Activated CD4-positive, alpha-beta memory T cell treated with anti-CD3 and anti-CD28 coated beads, Interleukin-2, amount 10 ng/mL, durations not matched to agents 7 days and 5 days (primary cell): Measurements from ENCODE around the gene TMEM129. TPM values are rescaled to one million over a fixed set of nuclear protein-coding genes. Genes with fewer than 3 reads are reported as not detected.
"Not testable (repeated sequence)": the region's sequence is repeated elsewhere in the genome, so short reads cannot be mapped to it uniquely, and the experiment has no call there.

Source experiments
- CTCF ChIA-PET: fragments of 350-600 bp; sonication (Branson Sonifier 250); formaldehyde crosslinking; loops from one replicate; lab custom pipeline; 2021; ENCODE audit warnings: antibody characterized with exemption, inconsistent platforms; lab: Charles Lee
- POLR2A ChIA-PET: fragments of 350-600 bp; sonication (Branson Sonifier 250); formaldehyde crosslinking; loops from one replicate; lab custom pipeline; 2021; ENCODE audit warnings: antibody characterized with exemption; lab: Charles Lee
- DNase-seq: peaks from one replicate; pipeline ENCODE4 v3.0.0-alpha.2; 2020
- H3K27ac Mint-ChIP-seq: one replicate; pipeline ENCODE4 v1.8.0; 2021; ENCODE audit warnings: mild to moderate bottlenecking, mixed read lengths
- H3K27me3 Mint-ChIP-seq: one replicate; pipeline ENCODE4 v1.8.0; 2021; ENCODE audit warnings: mixed read lengths
- H3K36me3 Mint-ChIP-seq: one replicate; pipeline ENCODE4 v1.8.0; 2021; ENCODE audit warnings: low read depth, mixed read lengths
- H3K4me1 Mint-ChIP-seq: one replicate; pipeline ENCODE4 v1.8.0; 2021; ENCODE audit warnings: mixed read lengths
- H3K4me3 Mint-ChIP-seq: one replicate; pipeline ENCODE4 v1.8.0; 2021; ENCODE audit warnings: mild to moderate bottlenecking, mixed read lengths
- H3K9me3 Mint-ChIP-seq: one replicate; pipeline ENCODE4 v1.8.0; 2021; ENCODE audit warnings: mixed read lengths
- total RNA-seq, 2 experiments: library from RNA; stranded (reverse); gene quantifications; one replicate each; pipeline ENCODE4 v1.2.3, GENCODE V29; 2021

The TMEM129 gene
- total RNA-seq, 2 experiments from 2014 or later: 20.4 to 22.3 TPM

GRCh38 chr4:1676605-1677525, 44.3 kb downstream of the TMEM129 start:
- H3K9me3 Mint-ChIP-seq: no peaks in the 10 kb centered on the region
- H3K36me3 Mint-ChIP-seq: no peaks in the 10 kb centered on the region
- H3K4me3 Mint-ChIP-seq: no peak overlapping the region
- peaks cover 3% of the 10 kb centered on the region for H3K27me3 Mint-ChIP-seq
- no peaks in the 10 kb centered on the region for H3K4me1 Mint-ChIP-seq
- H3K27ac Mint-ChIP-seq: no peak overlapping the region
- ChIA-PET CTCF (no interaction called here), POLR2A (no interaction called here)
- DNase-seq: no peak

GRCh38 chr4:1675802-1676137, 45.4 kb downstream of the TMEM129 start:
- H3K27me3 Mint-ChIP-seq: peaks cover 3% of the 10 kb centered on the region
- ChIA-PET POLR2A (no interaction called here), CTCF (no interaction called here)
- no peaks in the 10 kb centered on the region for H3K9me3 Mint-ChIP-seq
- no peaks in the 10 kb centered on the region for H3K36me3 Mint-ChIP-seq
- DNase-seq: no peak
- no peak overlapping the region for H3K4me3 Mint-ChIP-seq
- no peak overlapping the region for H3K27ac Mint-ChIP-seq
- H3K4me1 Mint-ChIP-seq: no peaks in the 10 kb centered on the region

DNA sequence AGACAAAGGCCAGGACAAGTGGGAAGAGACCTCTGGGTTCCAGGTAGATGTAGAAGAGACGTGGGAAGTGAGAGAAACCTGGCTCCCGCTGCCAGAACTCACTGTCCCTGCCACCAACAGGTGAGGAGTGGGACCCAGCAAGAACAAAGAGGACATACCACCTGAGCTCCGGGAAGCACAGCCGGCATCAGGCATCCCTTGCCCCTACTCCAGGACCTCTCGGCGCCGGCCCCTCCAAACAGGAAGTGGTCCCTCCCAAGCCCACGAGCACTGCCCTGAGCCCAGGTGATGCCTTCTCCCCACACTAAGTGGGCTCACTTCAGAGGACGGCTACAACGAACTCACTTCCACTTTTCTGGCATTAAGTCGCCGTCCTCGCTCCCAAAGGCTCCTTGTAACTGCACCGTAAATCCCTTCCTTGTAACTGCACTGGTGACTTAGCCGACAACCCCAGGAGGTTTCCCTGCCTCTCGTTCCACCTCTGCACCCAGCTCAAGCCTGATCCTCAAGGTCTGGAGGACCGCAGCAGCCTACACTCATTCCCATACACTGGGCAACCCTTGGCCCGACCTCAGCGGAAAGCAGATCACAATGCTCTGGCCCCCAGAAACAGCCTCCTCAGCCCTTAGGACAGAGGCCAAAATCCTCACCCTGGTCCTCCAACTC, 45.9 kb downstream of the TMEM129 start:
- Mint-ChIP-seq H3K9me3 (no peaks in the 10 kb centered on the region), H3K4me1 (no peaks in the 10 kb centered on the region), H3K36me3 (no peaks in the 10 kb centered on the region), H3K27me3 (peaks cover 3% of the 10 kb centered on the region), H3K27ac (no peak overlapping the region), H3K4me3 (no peak overlapping the region)
- no peak for DNase-seq
- ChIA-PET CTCF (no interaction called here), POLR2A (no interaction called here)

DNA sequence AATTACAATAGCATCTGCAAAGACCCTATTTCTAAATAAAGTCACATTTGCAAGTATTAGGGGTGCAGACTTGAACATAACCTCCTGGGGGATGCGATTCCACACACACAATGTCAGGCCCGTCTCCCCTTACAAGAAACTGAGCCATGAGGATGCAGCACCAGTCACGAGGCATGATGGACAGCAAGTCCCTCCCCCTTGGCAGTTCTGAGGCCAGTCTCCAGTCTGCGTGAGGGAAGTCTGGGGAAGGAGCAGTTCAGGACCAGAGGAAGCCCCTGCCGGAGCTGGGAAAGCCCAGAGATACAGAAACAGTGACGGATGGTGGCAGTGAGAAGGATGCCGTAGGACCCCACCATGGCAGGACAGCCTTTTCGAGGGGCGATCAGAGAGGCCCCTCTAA, 46.4 kb downstream of the TMEM129 start:
- H3K4me1 Mint-ChIP-seq: no peaks in the 10 kb centered on the region
- peaks cover 3% of the 10 kb centered on the region for H3K27me3 Mint-ChIP-seq
- ChIA-PET POLR2A (no interaction called here), CTCF (no interaction called here)
- no peak overlapping the region for H3K27ac Mint-ChIP-seq
- DNase-seq: no peak
- H3K9me3 Mint-ChIP-seq: no peaks in the 10 kb centered on the region
- no peak overlapping the region for H3K4me3 Mint-ChIP-seq
- H3K36me3 Mint-ChIP-seq: no peaks in the 10 kb centered on the region

GRCh38 chr4:1673671-1674070, 47.5 kb downstream of the TMEM129 start:
- no peaks in the 10 kb centered on the region for H3K9me3 Mint-ChIP-seq
- no peaks in the 10 kb centered on the region for H3K36me3 Mint-ChIP-seq
- ChIA-PET POLR2A (no interaction called here), CTCF (interaction anchor here (1.2 kb wide), 1 partner anchor 20 kb away, joined by 3 read pairs; no protein-coding TSS in a partner anchor)
- DNase-seq: no peak
- H3K27me3 Mint-ChIP-seq: peaks cover 3% of the 10 kb centered on the region
- no peak overlapping the region for H3K27ac Mint-ChIP-seq
- no peak overlapping the region for H3K4me3 Mint-ChIP-seq
- H3K4me1 Mint-ChIP-seq: no peaks in the 10 kb centered on the region

GRCh38 chr4:1671011-1671410, 50.1 kb downstream of the TMEM129 start:
- H3K27me3 Mint-ChIP-seq, DNase-seq, H3K27ac Mint-ChIP-seq, H3K36me3 Mint-ChIP-seq, H3K4me1 Mint-ChIP-seq, H3K4me3 Mint-ChIP-seq, H3K9me3 Mint-ChIP-seq, POLR2A ChIA-PET, CTCF ChIA-PET: not testable (repeated sequence)

GRCh38 chr4:1670279-1670678, 50.8 kb downstream of the TMEM129 start:
- Mint-ChIP-seq H3K36me3 (no peaks in the 10 kb centered on the region), H3K9me3 (no peaks in the 10 kb centered on the region), H3K4me3 (no peak overlapping the region), H3K27me3 (peaks cover 3% of the 10 kb centered on the region), H3K4me1 (no peaks in the 10 kb centered on the region), H3K27ac (no peak overlapping the region)
- POLR2A ChIA-PET: no interaction called here
- CTCF ChIA-PET: no interaction called here
- DNase-seq: no peak

DNA sequence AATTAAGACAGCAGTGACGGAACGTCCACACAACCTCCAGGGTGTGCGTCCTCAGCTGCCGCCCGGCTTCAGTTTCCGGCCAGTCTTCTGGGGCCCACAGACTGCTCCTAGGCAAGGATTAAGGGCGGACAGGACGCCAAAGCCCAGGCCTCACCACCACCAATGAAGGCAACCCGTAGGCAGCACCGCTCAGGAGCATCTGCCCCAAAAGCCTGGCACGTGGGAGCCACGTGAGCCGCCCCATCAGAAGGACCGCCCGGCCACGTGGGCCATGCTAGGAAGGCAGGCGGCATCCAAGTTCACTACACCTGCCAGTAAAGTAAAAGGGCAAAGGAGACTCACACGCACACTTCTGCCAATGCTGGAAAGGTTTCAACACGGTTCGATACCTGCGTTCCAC, 51.3 kb downstream of the TMEM129 start:
- no peak for DNase-seq
- H3K9me3 Mint-ChIP-seq: no peaks in the 10 kb centered on the region
- peaks cover 2% of the 10 kb centered on the region for H3K27me3 Mint-ChIP-seq
- H3K36me3 Mint-ChIP-seq: no peaks in the 10 kb centered on the region
- CTCF ChIA-PET: no interaction called here
- no peaks in the 10 kb centered on the region for H3K4me1 Mint-ChIP-seq
- H3K27ac Mint-ChIP-seq: no peak overlapping the region
- POLR2A ChIA-PET: no interaction called here
- no peak overlapping the region for H3K4me3 Mint-ChIP-seq

GRCh38 chr4:1669270-1669669, 51.9 kb downstream of the TMEM129 start:
- Mint-ChIP-seq H3K4me1 (no peaks in the 10 kb centered on the region), H3K9me3 (no peaks in the 10 kb centered on the region), H3K4me3 (no peak overlapping the region), H3K36me3 (no peaks in the 10 kb centered on the region), H3K27me3 (no peaks in the 10 kb centered on the region), H3K27ac (no peak overlapping the region)
- DNase-seq: no peak
- ChIA-PET POLR2A (no interaction called here), CTCF (no interaction called here)

GRCh38 chr4:1668488-1668840, 52.7 kb downstream of the TMEM129 start:
- no peaks in the 10 kb centered on the region for H3K9me3 Mint-ChIP-seq
- no peaks in the 10 kb centered on the region for H3K36me3 Mint-ChIP-seq
- ChIA-PET CTCF (no interaction called here), POLR2A (no interaction called here)
- no peak overlapping the region for H3K27ac Mint-ChIP-seq
- no peak overlapping the region for H3K4me3 Mint-ChIP-seq
- no peaks in the 10 kb centered on the region for H3K4me1 Mint-ChIP-seq
- no peak for DNase-seq
- no peaks in the 10 kb centered on the region for H3K27me3 Mint-ChIP-seq

- H3K27ac Mint-ChIP-seq: no peak overlapping the region
- H3K9me3 Mint-ChIP-seq: no peaks in the 10 kb centered on the region
- no peaks in the 10 kb centered on the region for H3K36me3 Mint-ChIP-seq
- CTCF ChIA-PET: no interaction called here
- no peak for DNase-seq
- H3K4me3 Mint-ChIP-seq: no peak overlapping the region
- POLR2A ChIA-PET: no interaction called here
- H3K4me1 Mint-ChIP-seq: no peaks in the 10 kb centered on the region
- no peaks in the 10 kb centered on the region for H3K27me3 Mint-ChIP-seq
These were observed 53.9 kb downstream of the TMEM129 start for GRCh38 chr4:1667273-1667672.

DNA sequence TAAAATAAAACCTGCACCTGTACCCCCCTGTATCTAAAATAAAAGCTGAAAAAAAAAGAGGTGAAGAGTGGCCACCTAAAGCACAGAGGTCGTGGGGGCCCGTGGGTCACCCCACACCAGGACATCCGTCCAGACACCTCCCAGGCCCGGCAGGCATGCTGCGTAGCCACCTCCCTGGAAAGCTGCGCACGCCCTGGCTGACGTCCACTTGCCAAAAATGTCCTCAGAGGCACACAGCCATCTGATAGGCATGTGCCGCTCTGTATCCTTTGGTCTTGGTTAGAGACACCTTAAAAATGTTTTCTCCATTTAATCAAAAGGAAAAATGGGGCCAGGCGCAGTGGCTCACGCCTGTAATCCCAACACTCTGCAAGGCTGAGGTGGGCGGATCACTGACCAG, 54.7 kb downstream of the TMEM129 start:
- no peaks in the 10 kb centered on the region for H3K9me3 Mint-ChIP-seq
- no peaks in the 10 kb centered on the region for H3K27me3 Mint-ChIP-seq
- H3K4me1 Mint-ChIP-seq: no peaks in the 10 kb centered on the region
- H3K4me3 Mint-ChIP-seq: no peak overlapping the region
- ChIA-PET CTCF (interaction anchor here (0.6 kb wide), 1 partner anchor 155 kb away, joined by 4 read pairs; no protein-coding TSS in a partner anchor), POLR2A (no interaction called here)
- DNase-seq: no peak
- H3K36me3 Mint-ChIP-seq: no peaks in the 10 kb centered on the region
- no peak overlapping the region for H3K27ac Mint-ChIP-seq
